HEK293T (cell line): ENCODE data around the gene POLR1G.

Experiments used
- BHLHE40 ChIP-seq: fragments of 450-650 bp; IDR thresholded peaks from 2 replicates; pipeline ENCODE4 v1.6.1; 2016; ENCODE audit warnings: mild to moderate bottlenecking, moderate library complexity, borderline replicate concordance
- CTBP1 ChIP-seq: fragments of 450-650 bp; IDR thresholded peaks from 2 replicates; pipeline ENCODE4 v1.6.1; 2016; ENCODE audit warnings: borderline replicate concordance
- FOXA1 ChIP-seq: fragments of 450-650 bp; IDR thresholded peaks from 2 replicates; pipeline ENCODE4 v1.6.1; 2016; ENCODE audit warnings: mild to moderate bottlenecking
- FOXK2 ChIP-seq: fragments of 450-650 bp; IDR thresholded peaks from 2 replicates; pipeline ENCODE4 v1.6.1; 2016; ENCODE audit warnings: mild to moderate bottlenecking
- LEF1 ChIP-seq: fragments of 450-650 bp; IDR thresholded peaks from 2 replicates; pipeline ENCODE4 v1.6.1; 2017; ENCODE audit warnings: mild to moderate bottlenecking, borderline replicate concordance
- NFRKB ChIP-seq: fragments of 450-650 bp; IDR thresholded peaks from 2 replicates; pipeline ENCODE4 v1.6.1; 2016; ENCODE audit warnings: mild to moderate bottlenecking, moderate library complexity
- TARDBP ChIP-seq: fragments of 450-650 bp; IDR thresholded peaks from 2 replicates; pipeline ENCODE4 v1.6.1; 2016
- ZNF384 ChIP-seq: fragments of 450-650 bp; IDR thresholded peaks from 2 replicates; pipeline ENCODE4 v1.6.1; 2016

GRCh38 chr19:45457776-45458175, 51.3 kb downstream of the POLR1G start:
- TF ChIP-seq FOXA1 (no peak), NFRKB (no peak), CTBP1 (no peak), BHLHE40 (no peak), LEF1 (no peak), TARDBP (no peak), FOXK2 (no peak), ZNF384 (no peak)
